HG03064 (cell line): ENCODE measurements around the gene PRRT4.

Experiments used
- ATAC-seq: cut with Tn5 transposase; IDR thresholded peaks from one replicate; pipeline ENCODE4 v1.9.1; 2021; ENCODE audit warnings: low read depth; ENCODE audit not compliant: unreplicated experiment

Gene PRRT4

GRCh38 chr7:128351296-128352152 is 10.0 kb downstream of the PRRT4 start:
- no peak for ATAC-seq

- no peak for ATAC-seq
These were observed 10.7 kb downstream of the PRRT4 start for GRCh38 chr7:128350708-128351295.

- no peak for ATAC-seq
These were observed 12.0 kb downstream of the PRRT4 start for GRCh38 chr7:128349466-128349825.

- ATAC-seq = no peak
These were observed 13.8 kb downstream of the PRRT4 start for GRCh38 chr7:128347647-128348097.

GRCh38 chr7:128344431-128344774 is 17.1 kb downstream of the PRRT4 start:
- no peak for ATAC-seq

GRCh38 chr7:128343554-128344430 is 17.7 kb downstream of the PRRT4 start, which contains the start of gene RBM28:
RBM28 (minus strand) TSS chr7:128343908; CDS start chr7:128343793, 115 bp downstream.
- peak; percentile 94 for ATAC-seq

GRCh38 chr7:128341733-128342132 is 19.8 kb downstream of the PRRT4 start:
- no peak for ATAC-seq

- ATAC-seq = no peak
These were observed 25.8 kb downstream of the PRRT4 start for GRCh38 chr7:128335730-128336129.

- ATAC-seq = no peak
These were observed 37.2 kb downstream of the PRRT4 start for GRCh38 chr7:128324368-128324680.

- no peak for ATAC-seq
These were observed 37.8 kb downstream of the PRRT4 start for GRCh38 chr7:128323459-128324367.

- no peak for ATAC-seq
These were observed 38.5 kb downstream of the PRRT4 start for GRCh38 chr7:128323040-128323439.

- ATAC-seq = no peak
These were observed 39.3 kb downstream of the PRRT4 start for GRCh38 chr7:128322040-128322643.

GRCh38 chr7:128321044-128321422 is 40.5 kb downstream of the PRRT4 start:
- no peak for ATAC-seq

- no peak for ATAC-seq
These were observed 42.8 kb downstream of the PRRT4 start for GRCh38 chr7:128318691-128319090.

GRCh38 chr7:128311013-128311412 is 50.5 kb downstream of the PRRT4 start:
- ATAC-seq = no peak

GRCh38 chr7:128310499-128310898 is 51.0 kb downstream of the PRRT4 start:
- no peak for ATAC-seq

- ATAC-seq = no peak
These were observed 51.5 kb downstream of the PRRT4 start for GRCh38 chr7:128309976-128310375.

- no peak for ATAC-seq
These were observed 52.4 kb downstream of the PRRT4 start for GRCh38 chr7:128309124-128309523.

GRCh38 chr7:128307061-128307460 is 54.4 kb downstream of the PRRT4 start:
- no peak for ATAC-seq

- no peak for ATAC-seq
These were observed 57.3 kb downstream of the PRRT4 start for GRCh38 chr7:128304212-128304611.
